Activated B cell treated with CpG ODN at 0.5 μM for 24 hours (primary cell): Measurements from ENCODE around the gene ADGRG1. TPM values are rescaled to one million over a fixed set of nuclear protein-coding genes. Genes with fewer than 3 reads are reported as not detected.
A peak's percentile ranks its signal among the peaks of the same experiment; 100 is the strongest.

ENCODE experiments used
- ATAC-seq: fragments of 200-7000 bp; cut with Tn5 transposase; one replicate; pipeline ENCODE4 v1.10.0; 2021; ENCODE audit warnings: low read depth, mild to moderate bottlenecking, moderate library complexity
- CTCF ChIA-PET: fragments of 350-600 bp; sonication (Branson Sonifier 250); formaldehyde crosslinking; loops from one replicate; lab custom pipeline; 2021; ENCODE audit warnings: antibody characterized with exemption; lab: Charles Lee
- POLR2A ChIA-PET: fragments of 350-600 bp; sonication (Branson Sonifier 250); formaldehyde crosslinking; loops from one replicate; lab custom pipeline; 2021; ENCODE audit warnings: antibody characterized with exemption; lab: Charles Lee
- DNase-seq: peaks from one replicate; pipeline ENCODE4 v3.0.0; 2022
- H3K27ac Mint-ChIP-seq: one replicate; pipeline ENCODE4 v1.8.0; 2020; ENCODE audit warnings: mixed read lengths
- H3K27me3 Mint-ChIP-seq: one replicate; pipeline ENCODE4 v1.8.0; 2021; ENCODE audit warnings: mixed read lengths
- H3K36me3 Mint-ChIP-seq: one replicate; pipeline ENCODE4 v1.8.0; 2021; ENCODE audit warnings: low read depth, mixed read lengths
- H3K4me1 Mint-ChIP-seq: one replicate; pipeline ENCODE4 v1.8.0; 2021; ENCODE audit warnings: mixed read lengths
- H3K4me3 Mint-ChIP-seq: one replicate; pipeline ENCODE4 v1.8.0; 2020; ENCODE audit warnings: mild to moderate bottlenecking, mixed read lengths
- H3K9me3 Mint-ChIP-seq: one replicate; pipeline ENCODE4 v1.8.0; 2020; ENCODE audit warnings: mixed read lengths
- intact Hi-C: fragments of 100-400 bp; cut with micrococcal nuclease; formaldehyde crosslinking; loops from one replicate; pipeline ENCODE4 v1.15.1; 2024
- total RNA-seq: library from RNA; stranded (reverse); gene quantifications from 2 replicates; pipeline ENCODE4 v1.2.3, GENCODE V29; 2022
- TF ChIP-seq, protein P1 (sequence below): fragments of 200-600 bp; IDR thresholded peaks from one replicate; pipeline ENCODE4 v1.8.0; 2022; ENCODE audit warnings: antibody characterized with exemption, mild to moderate bottlenecking

Gene ADGRG1
- total RNA-seq, 1 donor from 2014 or later = 0.13 TPM

DNA sequence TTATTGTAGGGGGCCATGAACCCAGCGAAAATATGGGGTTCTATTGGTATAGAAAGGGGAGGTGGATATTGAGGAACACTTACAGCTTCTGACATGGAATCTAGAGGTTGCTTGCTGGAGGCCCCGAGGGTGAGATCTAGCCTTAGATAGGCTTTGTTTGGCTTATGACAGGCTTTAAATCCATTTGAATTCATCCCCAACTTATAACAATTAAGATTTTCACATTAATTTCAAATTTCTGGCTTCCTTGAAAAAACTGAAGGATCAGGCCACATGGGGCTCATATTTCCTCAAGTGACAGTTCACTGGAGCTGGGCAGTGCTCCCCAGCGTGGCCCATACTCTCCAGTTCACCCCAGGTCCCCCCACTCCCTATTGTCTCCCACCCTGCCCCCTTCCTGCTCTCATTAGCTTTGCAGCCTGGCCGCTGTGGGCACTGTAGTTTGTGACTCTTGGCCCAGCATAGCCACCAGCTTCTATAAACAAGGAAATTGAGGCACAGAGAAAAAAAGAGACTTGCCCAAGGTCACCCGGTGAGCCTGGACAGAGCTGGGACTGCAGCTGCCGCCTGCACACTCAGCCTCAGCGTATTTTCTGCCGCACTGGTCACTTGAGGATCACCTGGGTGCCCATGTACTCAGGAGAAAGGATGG, 19.8 kb upstream of the ADGRG1 start:
- ChIA-PET POLR2A (interaction anchor here (0.6 to 1.1 kb wide), 2 partner anchors 72 to 534 kb away, joined by 3 read pairs; no protein-coding TSS in a partner anchor), CTCF (no interaction called here)
- ATAC-seq (no peak), DNase-seq (no peak)
- H3K27me3 Mint-ChIP-seq = peaks cover 4% of the 10 kb centered on the region
- H3K4me3 Mint-ChIP-seq = no peak overlapping the region
- H3K27ac Mint-ChIP-seq = no peak overlapping the region
- H3K9me3 Mint-ChIP-seq = no peaks in the 10 kb centered on the region
- intact Hi-C loops = no loop called here
- no peaks in the 10 kb centered on the region for H3K36me3 Mint-ChIP-seq
- H3K4me1 Mint-ChIP-seq = peaks cover 14% of the 10 kb centered on the region
- TF ChIP-seq, protein P1, sequence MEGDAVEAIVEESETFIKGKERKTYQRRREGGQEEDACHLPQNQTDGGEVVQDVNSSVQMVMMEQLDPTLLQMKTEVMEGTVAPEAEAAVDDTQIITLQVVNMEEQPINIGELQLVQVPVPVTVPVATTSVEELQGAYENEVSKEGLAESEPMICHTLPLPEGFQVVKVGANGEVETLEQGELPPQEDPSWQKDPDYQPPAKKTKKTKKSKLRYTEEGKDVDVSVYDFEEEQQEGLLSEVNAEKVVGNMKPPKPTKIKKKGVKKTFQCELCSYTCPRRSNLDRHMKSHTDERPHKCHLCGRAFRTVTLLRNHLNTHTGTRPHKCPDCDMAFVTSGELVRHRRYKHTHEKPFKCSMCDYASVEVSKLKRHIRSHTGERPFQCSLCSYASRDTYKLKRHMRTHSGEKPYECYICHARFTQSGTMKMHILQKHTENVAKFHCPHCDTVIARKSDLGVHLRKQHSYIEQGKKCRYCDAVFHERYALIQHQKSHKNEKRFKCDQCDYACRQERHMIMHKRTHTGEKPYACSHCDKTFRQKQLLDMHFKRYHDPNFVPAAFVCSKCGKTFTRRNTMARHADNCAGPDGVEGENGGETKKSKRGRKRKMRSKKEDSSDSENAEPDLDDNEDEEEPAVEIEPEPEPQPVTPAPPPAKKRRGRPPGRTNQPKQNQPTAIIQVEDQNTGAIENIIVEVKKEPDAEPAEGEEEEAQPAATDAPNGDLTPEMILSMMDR = no peak

DNA sequence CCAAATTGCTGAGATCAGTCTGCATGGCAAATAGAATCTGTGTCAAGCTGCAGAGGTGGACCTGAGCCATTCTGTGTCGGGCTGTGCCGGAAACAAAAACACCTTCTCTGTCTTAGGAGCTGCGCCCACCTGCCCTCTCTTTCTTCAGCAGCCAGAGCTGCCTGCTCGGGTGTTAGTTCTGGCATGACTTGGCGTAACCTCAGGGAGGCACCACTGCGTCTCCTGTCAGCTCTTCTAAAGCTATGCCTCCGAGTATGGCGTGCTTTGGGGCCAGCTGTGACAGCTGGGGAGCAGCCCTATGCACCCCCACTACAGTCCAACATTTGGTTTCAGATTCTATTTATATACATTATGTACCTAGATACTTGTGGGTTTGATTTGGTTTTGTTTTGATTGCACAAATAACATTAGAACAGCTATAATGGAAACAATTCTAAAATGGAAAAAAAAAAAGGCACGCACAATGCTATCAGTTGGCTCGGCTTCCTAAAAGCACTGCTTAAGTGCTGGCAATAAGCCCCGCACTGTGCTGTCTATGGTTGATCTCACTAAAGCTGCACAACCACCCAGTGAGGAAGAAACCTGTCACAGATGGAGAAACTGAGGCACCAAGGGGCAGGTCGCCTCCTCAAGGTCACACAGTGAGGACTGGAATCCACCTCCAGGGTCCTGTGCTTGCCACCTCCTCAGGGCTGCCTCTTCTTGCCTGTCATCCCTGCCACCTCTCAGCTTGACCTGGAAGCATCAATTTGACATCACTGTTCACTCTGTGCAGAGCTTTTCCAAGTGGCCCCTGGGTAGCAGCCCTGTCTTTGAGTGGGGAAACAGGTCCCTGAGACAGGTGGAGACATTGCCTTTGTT, 18.7 kb upstream of the ADGRG1 start:
- ATAC-seq (peak; percentile 81), DNase-seq (no peak)
- no peaks in the 10 kb centered on the region for H3K36me3 Mint-ChIP-seq
- TF ChIP-seq, protein P1 = no peak
- intact Hi-C loops = no loop called here
- CTCF ChIA-PET = interaction anchor here (1.4 kb wide), 1 partner anchor 8 kb away, joined by 5 read pairs; no protein-coding TSS in a partner anchor
- no peaks in the 10 kb centered on the region for H3K9me3 Mint-ChIP-seq
- POLR2A ChIA-PET = interaction anchor here (0.9 to 1.1 kb wide), 2 partner anchors 73 to 125 kb away, joined by 3 to 5 read pairs; no protein-coding TSS in a partner anchor
- H3K4me3 Mint-ChIP-seq = peak overlapping the region; percentile 35
- peaks cover 14% of the 10 kb centered on the region for H3K4me1 Mint-ChIP-seq
- peak overlapping the region; percentile 11 for H3K27ac Mint-ChIP-seq
- peaks cover 2% of the 10 kb centered on the region for H3K27me3 Mint-ChIP-seq

DNA sequence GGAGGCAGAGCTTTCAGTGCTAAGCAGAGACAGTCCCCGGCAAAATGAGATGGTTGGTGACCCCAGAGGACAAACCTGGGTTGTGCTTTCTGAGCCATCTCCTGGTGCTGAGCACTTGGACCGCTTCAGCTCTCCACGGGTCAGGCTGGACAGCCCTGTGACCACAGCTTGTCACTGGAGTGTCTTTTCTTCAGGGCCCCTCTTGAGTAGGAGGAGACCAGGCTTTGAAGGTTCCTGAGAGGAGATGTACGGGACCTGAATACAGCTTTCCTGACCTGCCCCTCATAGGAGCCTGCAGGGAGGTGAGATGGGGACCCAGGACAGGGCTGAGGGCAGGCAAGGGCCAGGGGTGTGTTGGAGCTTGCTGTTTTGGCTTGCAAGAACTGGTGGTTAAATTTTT, 17.8 kb upstream of the ADGRG1 start:
- intact Hi-C loops = no loop called here
- CTCF ChIA-PET = interaction anchor here (1.4 kb wide), 1 partner anchor 9 kb away, joined by 5 read pairs; no protein-coding TSS in a partner anchor
- peaks cover 2% of the 10 kb centered on the region for H3K27me3 Mint-ChIP-seq
- H3K4me1 Mint-ChIP-seq = peaks cover 14% of the 10 kb centered on the region
- POLR2A ChIA-PET = no interaction called here
- TF ChIP-seq, protein P1 = no peak
- DNase-seq = peak; percentile 2
- ATAC-seq = no peak
- H3K36me3 Mint-ChIP-seq = no peaks in the 10 kb centered on the region
- H3K4me3 Mint-ChIP-seq = no peak overlapping the region
- no peak overlapping the region for H3K27ac Mint-ChIP-seq
- no peaks in the 10 kb centered on the region for H3K9me3 Mint-ChIP-seq

DNA sequence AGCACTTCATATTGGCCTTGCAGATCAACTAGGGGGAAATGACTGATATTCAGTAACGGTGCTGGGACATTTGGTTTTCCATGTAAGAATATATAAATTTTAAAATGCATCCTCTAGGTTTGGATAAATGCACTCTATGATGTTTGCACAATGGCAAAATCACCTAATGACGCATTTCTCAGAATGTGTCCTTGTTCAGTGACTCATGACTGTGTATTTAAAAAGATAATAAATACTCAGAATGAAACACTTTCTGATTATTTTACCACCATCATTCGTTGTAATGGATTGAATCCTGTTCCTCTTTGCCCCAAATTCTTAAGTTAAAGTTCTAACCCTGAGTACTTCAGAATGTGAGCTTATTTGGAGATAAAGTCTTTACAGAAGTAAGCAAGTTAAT, 17.2 kb upstream of the ADGRG1 start:
- DNase-seq = no peak
- Mint-ChIP-seq H3K36me3 (no peaks in the 10 kb centered on the region), H3K27ac (no peak overlapping the region), H3K4me1 (peaks cover 14% of the 10 kb centered on the region), H3K9me3 (no peaks in the 10 kb centered on the region), H3K4me3 (no peak overlapping the region), H3K27me3 (peaks cover 2% of the 10 kb centered on the region)
- POLR2A ChIA-PET = no interaction called here
- intact Hi-C loops = no loop called here
- CTCF ChIA-PET = no interaction called here
- no peak for ATAC-seq
- TF ChIP-seq, protein P1 = no peak

DNA sequence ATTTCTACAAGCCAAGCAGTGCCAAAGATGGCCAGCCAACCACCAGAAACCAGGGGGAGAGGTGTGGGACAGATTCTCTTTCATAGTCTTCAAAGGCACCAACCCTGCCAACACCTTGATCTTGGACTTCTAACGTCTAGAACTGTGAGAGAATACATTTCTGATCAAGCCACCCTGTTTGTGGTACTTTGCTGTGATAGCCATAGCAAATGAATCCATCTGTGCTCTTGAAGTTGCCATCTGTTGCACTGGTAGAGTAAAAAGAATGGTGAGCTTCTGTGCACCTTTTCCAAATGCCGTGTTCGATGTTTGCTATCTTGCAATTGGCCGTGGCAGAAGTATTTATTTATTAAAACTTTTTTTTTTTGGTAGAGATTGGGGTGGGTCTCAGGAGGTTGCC, 16.7 kb upstream of the ADGRG1 start:
- Mint-ChIP-seq H3K9me3 (no peaks in the 10 kb centered on the region), H3K4me1 (peaks cover 14% of the 10 kb centered on the region), H3K27me3 (peaks cover 2% of the 10 kb centered on the region), H3K36me3 (no peaks in the 10 kb centered on the region), H3K27ac (no peak overlapping the region), H3K4me3 (no peak overlapping the region)
- no peak for ATAC-seq
- ChIA-PET POLR2A (no interaction called here), CTCF (no interaction called here)
- TF ChIP-seq, protein P1 = no peak
- intact Hi-C loops = no loop called here
- no peak for DNase-seq
